ENCODE results near the gene PTX3.

Gene PTX3

DNA sequence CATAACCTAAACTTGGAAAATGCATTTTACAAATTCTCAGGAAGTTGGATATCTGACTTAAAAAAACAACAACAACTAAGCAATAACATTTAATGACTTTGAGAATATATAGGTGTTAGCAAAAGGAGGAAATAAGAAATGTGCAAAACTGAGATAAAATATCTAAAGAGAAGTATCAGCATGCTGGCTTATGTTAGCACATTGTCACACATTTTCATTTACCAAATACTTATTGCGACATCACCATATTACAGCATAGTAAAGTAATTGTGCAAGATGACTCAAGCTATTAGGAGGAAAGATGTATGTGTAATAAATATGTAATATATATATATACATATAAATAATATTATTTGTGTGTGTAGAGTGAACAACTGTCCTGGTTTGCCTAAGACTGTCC, 9.2 kb downstream of the PTX3 start:
- peaks cover 3% of the 10 kb centered on the region for H3K9me3 Mint-ChIP-seq
- no peaks in the 10 kb centered on the region for H3K27me3 Mint-ChIP-seq
- no peaks in the 10 kb centered on the region for H3K36me3 Mint-ChIP-seq
- no peak overlapping the region for H3K4me3 Mint-ChIP-seq
- no peak for ATAC-seq
- H3K27ac Mint-ChIP-seq, result no peak overlapping the region
- no peaks in the 10 kb centered on the region for H3K4me1 Mint-ChIP-seq

DNA sequence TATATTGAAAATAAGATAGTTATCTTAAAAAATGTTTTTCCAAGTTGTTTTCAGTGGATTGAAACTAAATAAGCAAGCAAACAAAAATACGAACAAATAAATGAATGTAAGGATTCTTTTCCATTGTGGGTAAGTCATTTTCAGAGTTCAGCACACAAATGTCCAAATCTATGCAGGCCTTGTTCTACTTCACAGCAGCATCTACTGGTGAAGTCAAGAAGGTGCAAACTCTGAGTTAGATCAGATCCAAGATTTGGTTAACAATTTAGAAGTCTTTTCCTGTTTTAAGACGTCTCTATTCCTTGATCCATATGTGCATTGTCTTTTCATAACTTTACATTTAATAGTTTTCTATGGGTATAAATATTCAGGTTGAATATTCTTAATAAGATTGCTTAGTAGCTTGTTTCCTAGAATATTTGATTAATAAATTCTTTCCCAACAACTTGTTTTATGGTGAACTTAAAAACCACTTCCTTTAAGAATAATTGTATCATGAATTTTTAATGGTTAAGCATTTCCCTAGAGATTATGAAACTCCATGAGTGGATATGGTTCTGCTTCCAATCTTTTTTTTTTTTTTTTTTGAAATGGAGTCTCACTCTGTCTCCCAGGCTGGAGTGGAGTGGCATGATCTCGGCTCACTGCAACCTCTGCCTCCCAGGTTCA, 10.5 kb downstream of the PTX3 start:
- Mint-ChIP-seq H3K4me1 (peaks cover 4% of the 10 kb centered on the region), H3K36me3 (no peaks in the 10 kb centered on the region), H3K27ac (no peak overlapping the region), H3K9me3 (peaks cover 3% of the 10 kb centered on the region), H3K27me3 (no peaks in the 10 kb centered on the region), H3K4me3 (no peak overlapping the region)
- no peak for ATAC-seq

DNA sequence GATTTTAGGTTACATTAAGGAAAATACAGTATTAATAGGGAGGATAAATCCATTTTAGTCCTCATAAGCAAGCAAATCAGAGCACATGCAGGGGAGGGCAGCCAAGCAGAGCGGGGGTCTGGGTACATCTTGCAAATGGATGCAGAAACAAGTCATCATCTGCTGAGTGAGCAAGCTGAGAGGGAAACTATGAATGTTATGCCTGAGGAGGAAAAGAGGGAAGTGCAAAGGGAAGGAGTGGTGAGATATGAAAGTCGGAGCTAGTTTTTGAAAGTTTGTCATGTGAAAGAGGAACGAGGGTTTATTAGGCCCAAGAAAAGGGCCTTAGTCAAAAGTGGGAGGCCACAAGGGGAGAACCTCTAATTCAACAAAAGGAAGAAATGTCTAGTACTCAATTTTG, 15.4 kb downstream of the PTX3 start:
- H3K36me3 Mint-ChIP-seq, result no peaks in the 10 kb centered on the region
- H3K4me3 Mint-ChIP-seq, result no peak overlapping the region
- H3K4me1 Mint-ChIP-seq, result peaks cover 6% of the 10 kb centered on the region
- peaks cover 9% of the 10 kb centered on the region for H3K27me3 Mint-ChIP-seq
- H3K9me3 Mint-ChIP-seq, result peaks cover 3% of the 10 kb centered on the region
- no peak for ATAC-seq
- no peak overlapping the region for H3K27ac Mint-ChIP-seq

GRCh38 chr3:157453824-157454223, 17.2 kb downstream of the PTX3 start:
- Mint-ChIP-seq H3K9me3 (peaks cover 3% of the 10 kb centered on the region), H3K4me1 (peaks cover 6% of the 10 kb centered on the region), H3K36me3 (no peaks in the 10 kb centered on the region), H3K27ac (no peak overlapping the region), H3K4me3 (no peak overlapping the region), H3K27me3 (peaks cover 18% of the 10 kb centered on the region)
- no peak for ATAC-seq

GRCh38 chr3:157459706-157460105, 23.1 kb downstream of the PTX3 start:
- ATAC-seq, result no peak
- peaks cover 28% of the 10 kb centered on the region for H3K27me3 Mint-ChIP-seq
- no peak overlapping the region for H3K27ac Mint-ChIP-seq
- H3K4me3 Mint-ChIP-seq, result no peak overlapping the region
- no peaks in the 10 kb centered on the region for H3K36me3 Mint-ChIP-seq
- H3K4me1 Mint-ChIP-seq, result no peaks in the 10 kb centered on the region
- H3K9me3 Mint-ChIP-seq, result no peaks in the 10 kb centered on the region

DNA sequence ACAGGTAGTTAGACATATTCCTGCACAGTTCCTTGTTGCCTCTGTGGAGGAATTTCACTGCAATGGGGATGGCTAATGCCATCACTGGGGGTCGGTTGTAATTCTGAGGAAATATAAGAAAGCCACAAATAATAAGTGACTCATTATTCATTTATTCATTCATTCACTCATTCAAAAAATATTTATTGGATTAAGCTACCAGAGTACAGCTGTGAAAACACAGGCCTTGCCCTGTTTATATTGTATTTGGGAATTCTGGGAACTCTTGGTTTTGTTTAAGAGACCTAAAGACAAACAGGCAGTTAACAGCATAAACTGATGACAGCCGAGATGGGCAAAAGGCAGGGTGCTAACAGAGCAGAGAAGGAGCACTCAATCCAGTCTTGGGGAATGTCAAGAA, 23.6 kb downstream of the PTX3 start:
- no peak overlapping the region for H3K27ac Mint-ChIP-seq
- H3K4me3 Mint-ChIP-seq, result no peak overlapping the region
- no peaks in the 10 kb centered on the region for H3K4me1 Mint-ChIP-seq
- no peaks in the 10 kb centered on the region for H3K36me3 Mint-ChIP-seq
- no peaks in the 10 kb centered on the region for H3K9me3 Mint-ChIP-seq
- H3K27me3 Mint-ChIP-seq, result peaks cover 28% of the 10 kb centered on the region
- no peak for ATAC-seq

- peaks cover 10% of the 10 kb centered on the region for H3K27me3 Mint-ChIP-seq
- H3K4me3 Mint-ChIP-seq, result no peak overlapping the region
- H3K4me1 Mint-ChIP-seq, result no peaks in the 10 kb centered on the region
- H3K36me3 Mint-ChIP-seq, result no peaks in the 10 kb centered on the region
- H3K27ac Mint-ChIP-seq, result no peak overlapping the region
- no peak for ATAC-seq
- no peaks in the 10 kb centered on the region for H3K9me3 Mint-ChIP-seq
Observed at GRCh38 chr3:157463816-157464215, 27.2 kb downstream of the PTX3 start.

GRCh38 chr3:157464321-157464720, 27.7 kb downstream of the PTX3 start:
- ATAC-seq, result no peak
- Mint-ChIP-seq H3K27ac (no peak overlapping the region), H3K27me3 (peaks cover 10% of the 10 kb centered on the region), H3K4me3 (no peak overlapping the region), H3K4me1 (no peaks in the 10 kb centered on the region), H3K9me3 (no peaks in the 10 kb centered on the region), H3K36me3 (no peaks in the 10 kb centered on the region)

- no peaks in the 10 kb centered on the region for H3K4me1 Mint-ChIP-seq
- H3K36me3 Mint-ChIP-seq, result no peaks in the 10 kb centered on the region
- H3K27me3 Mint-ChIP-seq, result peaks cover 2% of the 10 kb centered on the region
- H3K9me3 Mint-ChIP-seq, result no peaks in the 10 kb centered on the region
- H3K4me3 Mint-ChIP-seq, result no peak overlapping the region
- no peak overlapping the region for H3K27ac Mint-ChIP-seq
- no peak for ATAC-seq
Observed at GRCh38 chr3:157465741-157466140, 29.1 kb downstream of the PTX3 start.

DNA sequence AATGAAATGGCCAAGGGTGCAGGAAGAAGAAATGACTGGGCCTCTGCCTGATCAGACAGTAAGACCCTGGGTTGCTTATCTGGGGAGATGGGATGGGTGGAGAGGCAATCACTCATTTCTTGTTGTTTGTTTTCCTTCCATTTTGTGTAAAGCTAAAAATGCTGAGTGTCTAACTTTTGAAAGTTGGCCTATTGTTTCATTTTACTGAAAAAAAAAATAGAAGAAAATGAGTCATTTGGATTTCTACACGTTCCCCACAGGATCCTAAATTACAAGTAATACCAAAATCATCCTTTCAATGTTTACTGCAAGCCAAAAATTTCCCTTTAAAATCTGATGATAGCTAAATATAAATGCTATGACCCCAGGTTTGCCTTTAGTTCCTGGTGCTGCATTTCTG, 30.6 kb downstream of the PTX3 start:
- Mint-ChIP-seq H3K27ac (no peak overlapping the region), H3K36me3 (no peaks in the 10 kb centered on the region), H3K9me3 (no peaks in the 10 kb centered on the region), H3K4me1 (no peaks in the 10 kb centered on the region), H3K4me3 (no peak overlapping the region), H3K27me3 (no peaks in the 10 kb centered on the region)
- ATAC-seq, result no peak

DNA sequence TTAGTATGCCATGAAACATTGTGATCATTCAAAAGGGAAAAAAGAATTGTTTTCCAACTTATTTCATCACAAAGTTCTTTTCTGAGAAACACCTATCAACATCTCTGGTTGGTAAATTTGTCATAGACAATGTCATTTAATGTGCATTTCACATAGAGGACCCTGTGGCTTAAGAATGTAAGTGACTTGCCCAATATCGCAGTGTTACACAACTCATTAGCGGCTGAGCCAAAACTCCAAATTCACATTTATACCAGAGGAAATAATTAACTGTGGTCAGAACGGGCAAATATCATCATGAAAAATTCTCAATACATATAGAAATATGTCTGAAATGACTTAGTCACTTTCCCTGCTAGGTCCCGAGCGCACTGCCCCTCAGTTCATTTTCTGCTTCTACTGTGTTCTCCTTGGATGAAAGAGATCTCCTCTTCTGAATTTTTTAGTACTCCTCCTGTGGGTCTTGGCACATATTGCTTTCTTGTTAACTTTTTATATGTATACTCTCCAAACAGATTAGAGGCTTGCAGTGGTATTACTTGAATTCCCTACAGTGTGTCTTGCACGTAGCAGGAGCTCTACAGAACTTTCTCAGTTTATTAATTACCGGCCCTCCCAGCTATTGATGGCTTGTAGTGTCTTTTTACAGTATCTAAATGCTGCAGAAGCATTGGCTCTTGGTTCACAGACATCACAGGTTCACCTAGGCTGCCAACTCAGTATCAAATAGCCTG, 33.1 kb downstream of the PTX3 start:
- no peaks in the 10 kb centered on the region for H3K9me3 Mint-ChIP-seq
- no peaks in the 10 kb centered on the region for H3K27me3 Mint-ChIP-seq
- ATAC-seq, result no peak
- no peaks in the 10 kb centered on the region for H3K4me1 Mint-ChIP-seq
- no peaks in the 10 kb centered on the region for H3K36me3 Mint-ChIP-seq
- no peak overlapping the region for H3K4me3 Mint-ChIP-seq
- H3K27ac Mint-ChIP-seq, result no peak overlapping the region

- ATAC-seq, result no peak
- Mint-ChIP-seq H3K27ac (no peak overlapping the region), H3K4me3 (no peak overlapping the region), H3K9me3 (no peaks in the 10 kb centered on the region), H3K27me3 (no peaks in the 10 kb centered on the region), H3K4me1 (no peaks in the 10 kb centered on the region), H3K36me3 (no peaks in the 10 kb centered on the region)
Observed at GRCh38 chr3:157471064-157471463, 34.4 kb downstream of the PTX3 start.

DNA sequence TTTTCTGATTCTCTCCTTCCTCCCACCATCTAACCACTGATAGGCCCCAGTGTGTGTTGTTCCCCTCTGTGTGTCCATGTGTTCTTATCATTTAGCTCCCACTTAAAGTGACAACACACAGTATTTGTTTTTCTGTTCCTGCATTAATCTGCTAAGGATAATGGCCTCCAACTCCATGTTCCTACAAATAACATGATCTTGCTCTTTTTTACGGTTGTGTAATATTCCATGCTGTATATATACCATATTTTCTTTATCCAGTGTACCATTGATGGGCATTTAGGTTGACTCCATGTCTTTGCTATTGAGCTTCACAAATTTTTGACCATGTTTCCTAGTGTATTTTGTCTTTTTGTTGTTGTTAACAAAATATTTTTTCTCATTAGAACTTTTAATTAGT, 36.0 kb downstream of the PTX3 start:
- no peaks in the 10 kb centered on the region for H3K27me3 Mint-ChIP-seq
- ATAC-seq, result no peak
- H3K36me3 Mint-ChIP-seq, result no peaks in the 10 kb centered on the region
- H3K27ac Mint-ChIP-seq, result no peak overlapping the region
- no peaks in the 10 kb centered on the region for H3K4me1 Mint-ChIP-seq
- no peak overlapping the region for H3K4me3 Mint-ChIP-seq
- H3K9me3 Mint-ChIP-seq, result no peaks in the 10 kb centered on the region

DNA sequence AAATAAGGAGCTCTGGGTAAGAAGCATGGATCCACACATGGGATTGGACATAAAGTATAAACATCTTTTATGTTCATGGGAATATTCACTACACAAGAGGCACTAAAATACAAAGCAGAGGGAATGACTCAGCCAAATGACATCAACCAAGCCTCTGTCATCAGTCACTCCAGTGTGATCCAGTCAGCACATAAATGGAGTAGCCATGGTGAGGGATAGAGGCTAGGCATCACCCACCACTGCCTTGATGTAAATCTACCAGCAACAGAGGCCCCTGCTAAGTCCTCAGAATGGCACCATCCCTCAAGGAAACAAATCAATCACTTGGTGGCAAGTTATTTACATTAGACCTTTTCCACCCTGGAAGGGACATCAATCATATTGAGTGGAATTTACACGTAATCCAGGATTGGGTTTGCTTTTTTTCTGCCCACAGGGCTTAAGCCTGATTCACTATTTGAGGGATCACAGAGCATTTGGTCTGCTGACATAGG, 39.3 kb downstream of the PTX3 start:
- Mint-ChIP-seq H3K27me3 (peaks cover 13% of the 10 kb centered on the region), H3K27ac (no peak overlapping the region), H3K9me3 (no peaks in the 10 kb centered on the region), H3K4me3 (no peak overlapping the region), H3K36me3 (no peaks in the 10 kb centered on the region), H3K4me1 (no peaks in the 10 kb centered on the region)
- ATAC-seq, result no peak

GRCh38 chr3:157477441-157477840, 40.8 kb downstream of the PTX3 start:
- Mint-ChIP-seq H3K27ac (no peak overlapping the region), H3K9me3 (no peaks in the 10 kb centered on the region), H3K4me3 (no peak overlapping the region), H3K36me3 (no peaks in the 10 kb centered on the region), H3K27me3 (peaks cover 17% of the 10 kb centered on the region), H3K4me1 (no peaks in the 10 kb centered on the region)
- no peak for ATAC-seq
